UCSD-AML1 (cell line): ENCODE results near the gene KCNN2.

Source experiments
- DNase-seq: peaks from one replicate; lab custom pipeline; 2025; ENCODE audit not compliant: unreplicated experiment; lab: John Stamatoyannopoulos, UW

Gene KCNN2

DNA sequence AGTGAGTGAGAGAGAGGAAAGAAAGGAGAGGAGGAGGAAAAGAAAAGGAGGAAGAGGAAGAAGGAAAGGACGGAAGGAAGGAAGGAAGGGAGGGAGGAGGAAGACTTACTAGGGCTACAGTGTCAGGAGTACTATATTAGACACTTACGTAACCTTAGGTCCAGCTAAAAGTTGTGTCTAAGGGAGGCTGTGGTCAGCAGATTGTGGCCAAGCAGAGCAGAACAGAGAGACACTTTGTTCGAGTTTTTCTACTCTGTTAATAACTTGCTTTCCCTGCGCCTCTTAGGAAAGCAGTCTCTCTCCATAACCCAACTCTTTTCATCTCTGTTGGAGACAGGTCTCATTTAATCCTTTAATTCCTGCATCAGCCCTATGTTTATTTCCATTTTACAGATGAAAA is 138.9 kb downstream of the KCNN2 start:
- no peak for DNase-seq

DNA sequence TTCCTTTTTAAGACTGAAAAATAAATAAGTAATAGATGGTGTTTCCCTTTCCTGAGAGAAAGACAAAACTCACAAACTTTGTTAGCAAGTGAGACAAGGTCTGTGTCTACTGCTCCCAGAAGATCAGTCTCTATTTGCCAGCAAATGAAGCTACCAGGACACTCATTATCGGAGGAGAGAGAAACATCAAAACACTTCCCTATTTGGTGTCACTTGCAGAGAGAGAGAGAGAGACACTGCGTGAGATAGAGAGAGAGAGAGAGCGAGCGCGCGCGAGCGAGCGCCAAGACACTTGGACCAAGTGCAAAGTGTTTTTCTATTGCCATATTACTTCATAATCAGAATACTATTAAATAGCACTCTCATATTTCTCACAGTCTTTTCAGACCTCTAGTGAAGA is 142.7 kb downstream of the KCNN2 start:
- no peak for DNase-seq

DNA sequence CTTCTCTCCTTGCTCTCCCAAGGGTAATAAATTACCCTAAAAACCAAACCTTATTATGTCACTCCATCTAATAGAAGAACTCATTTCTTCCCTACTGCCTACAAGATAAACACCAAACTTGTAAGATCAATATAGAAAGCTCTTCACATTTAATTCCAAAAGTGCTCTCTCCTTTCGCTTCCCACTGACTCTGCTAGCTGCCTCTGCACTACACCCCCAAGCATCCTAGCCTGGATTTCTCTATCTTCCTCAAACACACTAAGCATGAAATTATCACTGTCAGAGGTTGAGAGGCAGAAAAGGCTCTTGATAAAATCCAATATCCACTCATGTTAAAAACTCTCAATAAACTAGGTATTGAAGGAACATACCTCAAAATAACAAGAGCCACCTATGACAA is 162.4 kb downstream of the KCNN2 start:
- no peak for DNase-seq

DNA sequence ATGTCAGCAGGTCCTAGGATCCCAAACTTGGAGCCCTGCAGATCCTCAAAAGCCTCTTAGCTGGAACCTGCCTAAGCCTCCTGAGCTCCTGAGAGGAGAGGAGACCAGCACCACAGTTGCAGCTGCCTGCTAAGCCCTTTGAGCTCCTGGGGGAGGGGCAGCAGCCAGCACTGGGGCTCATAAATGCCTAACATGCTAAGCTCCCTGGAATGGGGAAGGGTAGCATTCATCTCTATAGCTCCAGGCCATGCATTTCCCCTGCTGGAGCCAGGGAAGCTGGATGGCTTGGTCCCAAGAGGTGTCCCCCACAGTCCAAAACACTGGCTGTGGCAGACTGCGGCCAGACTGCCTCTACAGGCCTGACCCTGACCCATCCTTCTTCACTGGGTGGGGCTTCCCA is 182.7 kb downstream of the KCNN2 start:
- DNase-seq: no peak
